ENCODE data around the gene AP2A2. TPM values are rescaled to one million over a fixed set of nuclear protein-coding genes. Genes with fewer than 3 reads are reported as not detected.

Gene AP2A2
- total RNA-seq, 1 donor from 2014 or later: 89.1 TPM

GRCh38 chr11:1020211-1020905 lies 94.7 kb downstream of the AP2A2 start:
- Mint-ChIP-seq H3K4me1 (no peaks in the 10 kb centered on the region), H3K4me3 (no peak overlapping the region), H3K36me3 (peaks cover 14% of the 10 kb centered on the region), H3K27ac (no peak overlapping the region), H3K27me3 (ENCODE audit: low read depth) (no peaks in the 10 kb centered on the region), H3K9me3 (peaks cover 17% of the 10 kb centered on the region)
- TF ChIP-seq, protein P1, sequence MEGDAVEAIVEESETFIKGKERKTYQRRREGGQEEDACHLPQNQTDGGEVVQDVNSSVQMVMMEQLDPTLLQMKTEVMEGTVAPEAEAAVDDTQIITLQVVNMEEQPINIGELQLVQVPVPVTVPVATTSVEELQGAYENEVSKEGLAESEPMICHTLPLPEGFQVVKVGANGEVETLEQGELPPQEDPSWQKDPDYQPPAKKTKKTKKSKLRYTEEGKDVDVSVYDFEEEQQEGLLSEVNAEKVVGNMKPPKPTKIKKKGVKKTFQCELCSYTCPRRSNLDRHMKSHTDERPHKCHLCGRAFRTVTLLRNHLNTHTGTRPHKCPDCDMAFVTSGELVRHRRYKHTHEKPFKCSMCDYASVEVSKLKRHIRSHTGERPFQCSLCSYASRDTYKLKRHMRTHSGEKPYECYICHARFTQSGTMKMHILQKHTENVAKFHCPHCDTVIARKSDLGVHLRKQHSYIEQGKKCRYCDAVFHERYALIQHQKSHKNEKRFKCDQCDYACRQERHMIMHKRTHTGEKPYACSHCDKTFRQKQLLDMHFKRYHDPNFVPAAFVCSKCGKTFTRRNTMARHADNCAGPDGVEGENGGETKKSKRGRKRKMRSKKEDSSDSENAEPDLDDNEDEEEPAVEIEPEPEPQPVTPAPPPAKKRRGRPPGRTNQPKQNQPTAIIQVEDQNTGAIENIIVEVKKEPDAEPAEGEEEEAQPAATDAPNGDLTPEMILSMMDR (IDR thresholded peaks at IDR 0.05; ENCODE audit: unreplicated experiment): no peak
- DNase-seq (ENCODE audit: low spot score in 2 of 2, unreplicated experiment in 2 of 2): no peak

GRCh38 chr11:1022411-1022810 lies 96.7 kb downstream of the AP2A2 start:
- Mint-ChIP-seq H3K4me3 (no peak overlapping the region), H3K9me3 (peaks cover 5% of the 10 kb centered on the region), H3K4me1 (no peaks in the 10 kb centered on the region), H3K27me3 (ENCODE audit: low read depth) (no peaks in the 10 kb centered on the region), H3K27ac (no peak overlapping the region), H3K36me3 (peaks cover 4% of the 10 kb centered on the region)
- TF ChIP-seq, protein P1 (IDR thresholded peaks at IDR 0.05; ENCODE audit: unreplicated experiment): no peak
- no peak for DNase-seq (ENCODE audit: low spot score in 2 of 2, unreplicated experiment in 2 of 2)

DNA sequence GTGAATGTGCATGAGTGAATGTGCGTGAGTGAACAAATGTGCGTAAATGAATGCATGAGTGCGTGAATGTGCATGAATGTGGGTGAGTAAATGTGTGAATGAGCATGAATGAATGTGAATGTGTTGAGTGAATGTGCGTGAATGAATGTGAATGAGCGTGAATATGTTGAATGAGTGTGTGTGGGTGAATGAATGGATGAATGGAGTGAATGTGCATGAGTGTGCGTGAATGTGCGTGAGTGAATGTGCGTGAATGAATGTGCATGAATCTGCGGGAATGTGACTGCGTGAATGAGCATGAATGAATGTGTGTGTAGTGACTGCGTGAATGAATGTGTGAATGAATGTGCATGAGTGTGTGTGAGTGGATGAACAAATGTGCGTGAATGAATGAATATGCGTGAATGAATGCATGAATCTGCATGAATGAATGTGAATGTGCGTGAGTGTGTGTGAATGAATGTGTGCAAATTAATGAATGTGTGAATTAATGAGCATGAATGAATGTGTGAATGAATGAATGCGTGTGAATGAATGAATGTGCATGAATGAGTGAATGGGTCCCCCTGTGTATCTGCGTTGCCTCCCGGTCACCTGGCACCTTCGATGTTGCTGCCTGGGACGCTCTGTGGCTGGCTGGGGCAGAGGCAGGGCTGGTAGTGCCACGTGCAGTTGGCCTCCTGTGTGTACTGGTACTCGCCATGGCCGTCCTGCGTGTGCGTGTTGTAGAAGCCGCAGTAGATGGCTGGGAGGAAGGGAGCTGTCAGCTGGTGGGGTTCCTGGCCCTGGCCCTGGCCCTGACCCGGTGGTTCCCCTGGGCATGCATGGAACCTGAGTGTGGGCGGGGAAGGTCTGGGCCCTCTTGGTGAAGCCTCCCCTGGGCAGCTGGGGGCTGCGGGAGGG lies 97.5 kb downstream of the AP2A2 start:
- H3K9me3 Mint-ChIP-seq: no peaks in the 10 kb centered on the region

DNA sequence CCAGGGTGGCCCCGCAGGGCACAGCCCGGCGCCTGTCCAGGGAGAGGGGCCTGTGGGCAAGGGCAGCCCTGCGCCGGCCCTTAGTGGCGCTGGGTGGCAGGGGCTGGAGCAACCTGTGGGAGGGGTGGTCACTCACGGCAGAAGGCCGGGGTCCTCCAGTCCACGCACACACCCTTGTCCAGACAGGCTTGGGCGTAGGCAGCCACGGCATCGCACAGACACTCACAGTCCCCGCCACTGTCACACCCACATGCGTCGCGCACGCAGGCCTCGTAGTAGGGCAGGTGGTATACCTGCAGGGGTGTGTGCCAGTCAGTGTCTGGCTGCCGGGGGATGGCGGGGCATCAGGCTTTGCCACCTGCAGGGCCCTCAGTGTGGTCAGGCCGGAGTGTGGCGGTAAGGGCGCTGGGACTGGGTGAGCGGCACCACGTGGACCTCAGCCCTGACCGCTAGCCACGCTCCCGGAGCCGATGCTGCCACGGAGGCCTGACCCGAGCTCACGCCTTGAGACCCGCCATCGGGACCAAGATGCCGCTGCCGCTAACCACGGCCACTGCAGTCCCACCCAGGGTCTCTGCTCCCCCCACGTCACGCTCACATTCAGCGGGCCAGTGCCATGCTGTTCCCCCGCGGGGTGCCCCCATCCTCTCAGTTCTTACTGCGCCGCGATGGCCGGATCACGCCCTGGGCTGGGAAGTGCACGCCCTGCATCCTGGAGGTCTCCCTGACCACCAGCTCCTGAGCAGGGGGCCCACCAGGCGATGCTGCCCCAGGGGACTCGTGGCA lies 98.3 kb downstream of the AP2A2 start:
- Mint-ChIP-seq H3K9me3 (no peaks in the 10 kb centered on the region), H3K4me1 (no peaks in the 10 kb centered on the region), H3K27ac (no peak overlapping the region), H3K27me3 (ENCODE audit: low read depth) (no peaks in the 10 kb centered on the region), H3K36me3 (no peaks in the 10 kb centered on the region), H3K4me3 (no peak overlapping the region)
- no peak for DNase-seq (ENCODE audit: low spot score in 2 of 2, unreplicated experiment in 2 of 2)
- TF ChIP-seq, protein P1 (IDR thresholded peaks at IDR 0.05; ENCODE audit: unreplicated experiment): no peak

More for the DNA sequence above, 97.5 kb downstream of the AP2A2 start:
- Mint-ChIP-seq H3K4me3 (no peak overlapping the region), H3K27me3 (ENCODE audit: low read depth) (no peaks in the 10 kb centered on the region), H3K36me3 (no peaks in the 10 kb centered on the region), H3K27ac (no peak overlapping the region), H3K4me1 (no peaks in the 10 kb centered on the region)
- no peak for DNase-seq (ENCODE audit: low spot score in 2 of 2, unreplicated experiment in 2 of 2)
- TF ChIP-seq, protein P1 (IDR thresholded peaks at IDR 0.05; ENCODE audit: unreplicated experiment): no peak

GRCh38 chr11:1024597-1025409 lies 99.1 kb downstream of the AP2A2 start:
- Mint-ChIP-seq H3K27me3 (ENCODE audit: low read depth) (no peaks in the 10 kb centered on the region), H3K36me3 (no peaks in the 10 kb centered on the region), H3K27ac (no peak overlapping the region), H3K9me3 (no peaks in the 10 kb centered on the region), H3K4me3 (no peak overlapping the region), H3K4me1 (no peaks in the 10 kb centered on the region)
- TF ChIP-seq, protein P1 (IDR thresholded peaks at IDR 0.05; ENCODE audit: unreplicated experiment): no peak
- DNase-seq (ENCODE audit: low spot score in 2 of 2, unreplicated experiment in 2 of 2): no peak
